IPS-18a (cell line): ENCODE measurements around the gene TNXB.
"Not testable (repeated sequence)": the region's sequence is repeated elsewhere in the genome, so short reads cannot be mapped to it uniquely, and the experiment has no call there.

Experiments used
- H3K27ac ChIP-seq: one replicate; pipeline ENCODE4 v1.5.1; 2013; ENCODE audit warnings: low read length
- H3K27me3 ChIP-seq: one replicate; pipeline ENCODE4 v1.6.1; 2013; ENCODE audit warnings: mild to moderate bottlenecking, low read length; ENCODE audit not compliant: control insufficient read depth, insufficient read depth
- H3K36me3 ChIP-seq: one replicate; pipeline ENCODE4 v1.6.1; 2013; ENCODE audit warnings: low read depth, low read length; ENCODE audit not compliant: control insufficient read depth
- H3K4me1 ChIP-seq: one replicate; pipeline ENCODE4 v1.6.1; 2013; ENCODE audit warnings: low read depth, low read length; ENCODE audit not compliant: control insufficient read depth
- H3K4me3 ChIP-seq: one replicate; pipeline ENCODE4 v1.5.1; 2013; ENCODE audit warnings: low read length
- H3K9ac ChIP-seq: one replicate; pipeline ENCODE4 v1.6.1; 2013; ENCODE audit warnings: mild to moderate bottlenecking, low read length, moderate library complexity
- H3K9me3 ChIP-seq: one replicate; pipeline ENCODE4 v1.6.1; 2013; ENCODE audit warnings: low read depth, low read length; ENCODE audit not compliant: control insufficient read depth

Gene TNXB

GRCh38 chr6:32008616-32009015 lies 100.5 kb downstream of the TNXB start:
- H3K36me3 ChIP-seq, H3K9ac ChIP-seq, H3K4me1 ChIP-seq, H3K27ac ChIP-seq, H3K4me3 ChIP-seq, H3K27me3 ChIP-seq, H3K9me3 ChIP-seq: not testable (repeated sequence)

- not testable (repeated sequence) for H3K27ac ChIP-seq, H3K9me3 ChIP-seq, H3K36me3 ChIP-seq, H3K27me3 ChIP-seq, H3K4me1 ChIP-seq, H3K9ac ChIP-seq, H3K4me3 ChIP-seq
Observed at GRCh38 chr6:32008037-32008436, 101.1 kb downstream of the TNXB start.

DNA sequence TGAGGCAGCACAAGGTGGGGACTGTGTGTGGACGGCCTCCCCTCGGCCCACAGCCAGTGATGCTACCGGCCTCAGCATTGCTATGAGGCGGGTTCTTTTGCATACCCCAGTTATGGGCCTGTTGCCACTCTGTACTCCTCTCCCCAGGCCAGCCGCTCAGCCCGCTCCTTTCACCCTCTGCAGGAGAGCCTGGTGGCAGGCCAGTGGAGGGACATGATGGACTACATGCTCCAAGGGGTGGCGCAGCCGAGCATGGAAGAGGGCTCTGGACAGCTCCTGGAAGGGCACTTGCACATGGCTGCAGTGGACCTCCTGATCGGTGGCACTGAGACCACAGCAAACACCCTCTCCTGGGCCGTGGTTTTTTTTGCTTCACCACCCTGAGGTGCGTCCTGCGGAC lies 102.1 kb downstream of the TNXB start:
- not testable (repeated sequence) for H3K36me3 ChIP-seq, H3K27ac ChIP-seq, H3K4me1 ChIP-seq, H3K27me3 ChIP-seq, H3K9me3 ChIP-seq, H3K9ac ChIP-seq, H3K4me3 ChIP-seq

DNA sequence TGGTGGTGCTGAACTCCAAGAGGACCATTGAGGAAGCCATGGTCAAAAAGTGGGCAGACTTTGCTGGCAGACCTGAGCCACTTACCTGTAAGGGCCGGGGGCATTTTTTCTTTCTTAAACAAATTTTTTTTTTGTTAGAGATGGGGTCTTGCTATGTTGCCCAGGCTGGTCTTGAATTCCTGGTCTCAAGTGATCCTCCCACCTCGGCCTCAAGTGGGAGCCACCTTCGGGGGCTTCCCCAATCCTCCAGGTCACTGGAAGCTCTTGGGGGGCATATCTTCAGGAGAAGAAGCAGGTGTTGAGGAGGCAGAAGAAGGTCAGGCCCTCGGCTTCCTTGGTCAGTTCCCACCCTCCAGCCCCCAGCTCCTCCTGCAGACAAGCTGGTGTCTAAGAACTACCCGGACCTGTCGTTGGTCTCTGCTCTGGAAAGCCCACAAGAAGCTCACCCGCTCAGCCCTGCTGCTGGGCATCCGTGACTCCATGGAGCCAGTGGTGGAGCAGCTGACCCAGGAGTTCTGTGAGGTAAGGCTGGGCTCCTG lies 103.1 kb downstream of the TNXB start:
- not testable (repeated sequence) for H3K9ac ChIP-seq, H3K27me3 ChIP-seq, H3K9me3 ChIP-seq, H3K4me3 ChIP-seq, H3K36me3 ChIP-seq, H3K27ac ChIP-seq, H3K4me1 ChIP-seq

DNA sequence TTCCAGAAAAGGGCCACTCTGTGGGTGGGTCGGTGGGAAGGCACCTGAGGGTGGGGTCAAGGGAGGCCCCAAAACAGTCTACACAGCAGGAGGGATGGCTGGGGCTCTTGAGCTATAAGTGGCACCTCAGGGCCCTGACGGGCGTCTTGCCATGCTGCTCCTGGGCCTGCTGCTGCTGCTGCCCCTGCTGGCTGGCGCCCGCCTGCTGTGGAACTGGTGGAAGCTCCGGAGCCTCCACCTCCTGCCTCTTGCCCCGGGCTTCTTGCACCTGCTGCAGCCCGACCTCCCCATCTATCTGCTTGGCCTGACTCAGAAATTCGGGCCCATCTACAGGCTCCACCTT lies 103.6 kb downstream of the TNXB start:
- not testable (repeated sequence) for H3K27ac ChIP-seq, H3K36me3 ChIP-seq, H3K4me1 ChIP-seq, H3K9ac ChIP-seq, H3K9me3 ChIP-seq, H3K27me3 ChIP-seq, H3K4me3 ChIP-seq

- not testable (repeated sequence) for H3K27ac ChIP-seq, H3K9ac ChIP-seq, H3K4me3 ChIP-seq, H3K27me3 ChIP-seq, H3K36me3 ChIP-seq, H3K9me3 ChIP-seq, H3K4me1 ChIP-seq
Observed at GRCh38 chr6:32004864-32005537, 104.1 kb downstream of the TNXB start.

DNA sequence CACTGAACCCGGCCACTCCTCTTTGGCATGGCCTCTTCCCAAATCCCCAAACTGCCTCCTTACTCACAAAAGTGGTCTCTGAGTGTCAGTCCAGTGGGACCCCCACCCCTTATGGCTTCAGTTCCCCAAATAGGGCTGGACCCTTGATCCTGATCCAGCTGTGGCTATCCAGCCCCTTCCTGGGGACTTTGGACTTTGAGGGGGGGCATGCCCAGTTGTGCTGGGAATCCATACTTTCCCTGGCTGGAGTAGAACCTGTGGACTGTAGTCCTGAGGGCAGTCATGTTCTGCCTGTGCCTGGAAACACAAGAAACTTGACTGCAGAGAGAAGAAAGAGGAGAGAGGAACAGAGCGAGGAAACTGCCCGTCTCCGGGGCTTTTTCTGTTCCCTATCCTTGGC lies 104.7 kb downstream of the TNXB start:
- not testable (repeated sequence) for H3K36me3 ChIP-seq, H3K4me1 ChIP-seq, H3K27ac ChIP-seq, H3K9me3 ChIP-seq, H3K27me3 ChIP-seq, H3K9ac ChIP-seq, H3K4me3 ChIP-seq

- not testable (repeated sequence) for H3K4me3 ChIP-seq, H3K4me1 ChIP-seq, H3K27me3 ChIP-seq, H3K9me3 ChIP-seq, H3K27ac ChIP-seq, H3K36me3 ChIP-seq, H3K9ac ChIP-seq
Observed at GRCh38 chr6:32003301-32003700, 105.8 kb downstream of the TNXB start.

- not testable (repeated sequence) for H3K36me3 ChIP-seq, H3K9ac ChIP-seq, H3K9me3 ChIP-seq, H3K4me1 ChIP-seq, H3K4me3 ChIP-seq, H3K27me3 ChIP-seq, H3K27ac ChIP-seq
Observed at GRCh38 chr6:32002546-32003268, 106.4 kb downstream of the TNXB start.

DNA sequence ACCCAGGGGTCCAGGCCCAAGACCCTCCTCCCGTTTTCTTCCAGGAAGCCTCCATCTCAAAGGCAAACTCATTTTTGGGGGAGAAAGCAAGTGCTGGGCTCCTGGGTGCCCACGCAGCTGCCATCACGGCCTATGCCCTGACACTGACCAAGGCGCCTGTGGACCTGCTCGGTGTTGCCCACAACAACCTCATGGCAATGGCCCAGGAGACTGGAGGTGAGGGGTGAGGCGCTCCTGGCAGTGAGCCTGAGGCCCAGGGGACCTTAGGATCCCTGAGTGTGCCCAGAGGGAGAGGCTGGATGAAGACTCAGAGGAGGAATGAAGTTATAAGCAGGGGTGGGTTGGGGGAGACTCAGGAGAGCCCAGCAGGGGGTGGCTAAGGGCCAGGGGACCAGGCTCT lies 112.8 kb downstream of the TNXB start:
- H3K27me3 ChIP-seq, H3K36me3 ChIP-seq, H3K9ac ChIP-seq, H3K4me3 ChIP-seq, H3K27ac ChIP-seq, H3K4me1 ChIP-seq, H3K9me3 ChIP-seq: not testable (repeated sequence)

- H3K27ac ChIP-seq, H3K36me3 ChIP-seq, H3K4me3 ChIP-seq, H3K27me3 ChIP-seq, H3K9ac ChIP-seq, H3K4me1 ChIP-seq, H3K9me3 ChIP-seq: not testable (repeated sequence)
Observed at GRCh38 chr6:31994421-31994820, 114.7 kb downstream of the TNXB start.
